ENCODE data around the gene SP140L.

Gene SP140L

GRCh38 chr2:230447455-230448451 is 120.8 kb downstream of the SP140L start:
- peaks cover 35 to 50% of the 10 kb centered on the region in 2 donors for H3K4me1 Mint-ChIP-seq (ENCODE audit: low read depth in 2 of 2)
- H3K9me3 Mint-ChIP-seq = no peaks in the 10 kb centered on the region
- ATAC-seq (replicated peaks) (peak; percentile 85), DNase-seq (no peak)
- H3K4me3 Mint-ChIP-seq = peak overlapping the region; percentile 0 to 51
- peak overlapping the region; percentile 33 to 86 for H3K27ac Mint-ChIP-seq
- no peaks in the 10 kb centered on the region for H3K27me3 Mint-ChIP-seq
- peaks cover 83% of the 10 kb centered on the region for H3K36me3 Mint-ChIP-seq (ENCODE audit: insufficient read depth)

GRCh38 chr2:230449901-230450467 is 123.0 kb downstream of the SP140L start:
- no peak overlapping the region for H3K4me3 Mint-ChIP-seq
- H3K4me1 Mint-ChIP-seq (ENCODE audit: low read depth in 2 of 2) = peaks cover 38 to 66% of the 10 kb centered on the region in 2 donors
- DNase-seq (no peak), ATAC-seq (replicated peaks) (no peak)
- no peak overlapping the region for H3K27ac Mint-ChIP-seq
- H3K36me3 Mint-ChIP-seq (ENCODE audit: insufficient read depth) = peaks cover 79% of the 10 kb centered on the region
- no peaks in the 10 kb centered on the region for H3K9me3 Mint-ChIP-seq
- H3K27me3 Mint-ChIP-seq = no peaks in the 10 kb centered on the region

- peaks cover 0 to 8% of the 10 kb centered on the region in 2 donors for H3K9me3 Mint-ChIP-seq
- no peak for DNase-seq
These were observed 126.0 kb downstream of the SP140L start for GRCh38 chr2:230453006-230453405.

More at GRCh38 chr2:230453006-230453405, 126.0 kb downstream of the SP140L start:
- H3K27me3 Mint-ChIP-seq = no peaks in the 10 kb centered on the region
- no peak overlapping the region for H3K4me3 Mint-ChIP-seq
- peaks cover 34 to 77% of the 10 kb centered on the region in 2 donors for H3K4me1 Mint-ChIP-seq (ENCODE audit: low read depth in 2 of 2)
- H3K36me3 Mint-ChIP-seq (ENCODE audit: insufficient read depth) = peaks cover 76% of the 10 kb centered on the region
- ATAC-seq (replicated peaks) = no peak
- H3K27ac Mint-ChIP-seq = no peak overlapping the region

All from effector memory CD8-positive, alpha-beta T cell (primary cell).